SK-N-MC (cell line): ENCODE results near the gene NUDT15.

ENCODE experiments used
- EZH2 ChIP-seq: fragments of 200-600 bp; sonication (generic); IDR thresholded peaks from one replicate; pipeline ENCODE4 v1.6.1; 2017; ENCODE audit warnings: antibody characterized with exemption
- POLR2AphosphoS5 ChIP-seq: IDR thresholded peaks from 2 replicates; pipeline ENCODE4 v1.6.1; 2012; ENCODE audit warnings: mild to moderate bottlenecking, low read depth, low read length, borderline replicate concordance

- TF ChIP-seq EZH2 (no peak), POLR2AphosphoS5 (no peak)
Observed at GRCh38 chr13:47997384-47997783, 40.1 kb upstream of the NUDT15 start.
